ENCODE measurements around the gene BFSP1. TPM values are rescaled to one million over a fixed set of nuclear protein-coding genes. Genes with fewer than 3 reads are reported as not detected.

Gene BFSP1
- total RNA-seq, 1 donor from 2014 or later: 1.2 TPM

GRCh38 chr20:17467120-17467655 is 64.0 kb downstream of the BFSP1 start:
- no peak for DNase-seq (ENCODE audit: low spot score)

- no peak for DNase-seq (ENCODE audit: low spot score)
Measured at GRCh38 chr20:17466641-17467040, 64.5 kb downstream of the BFSP1 start.

GRCh38 chr20:17465236-17465635 is 65.9 kb downstream of the BFSP1 start:
- no peak for DNase-seq (ENCODE audit: low spot score)

DNA sequence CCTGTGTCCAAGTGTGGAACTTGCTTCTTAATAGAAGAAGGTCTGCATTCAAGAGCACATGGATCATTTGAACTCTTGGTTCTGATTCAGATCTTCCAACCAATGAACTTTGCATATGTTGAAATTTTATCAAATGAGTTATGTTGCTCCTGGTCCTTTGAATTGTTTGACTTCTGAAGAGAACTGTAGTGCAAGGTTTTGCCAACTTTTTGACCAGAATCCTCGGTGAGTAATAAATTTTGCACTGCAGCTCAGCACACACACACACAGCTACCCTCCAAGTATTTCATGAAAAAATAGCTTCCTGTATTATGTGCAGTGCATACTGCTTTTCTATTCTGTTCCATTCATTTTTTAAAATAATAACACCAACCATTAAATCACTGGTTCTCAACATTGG is 67.5 kb downstream of the BFSP1 start:
- DNase-seq (ENCODE audit: low spot score): no peak

DNA sequence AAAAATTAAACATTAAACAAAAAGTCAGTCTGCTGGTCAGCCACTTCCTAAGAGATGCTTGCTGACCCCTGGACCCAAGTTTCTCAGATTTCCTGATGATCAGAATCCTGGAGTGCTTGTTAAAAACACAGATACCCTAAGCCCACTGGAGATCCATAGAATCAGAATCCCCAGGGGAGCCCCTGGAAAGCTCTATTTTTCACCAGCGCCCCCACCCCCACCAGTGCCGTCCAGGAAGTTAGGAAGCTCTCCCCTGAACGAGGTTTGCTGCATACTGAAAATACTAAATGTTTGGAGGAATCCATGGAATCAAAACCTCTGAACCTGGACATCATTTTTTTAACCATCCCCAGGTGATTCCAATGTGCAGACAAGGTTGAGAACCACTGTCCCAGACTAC is 69.2 kb downstream of the BFSP1 start:
- DNase-seq (ENCODE audit: low spot score): no peak

DNA sequence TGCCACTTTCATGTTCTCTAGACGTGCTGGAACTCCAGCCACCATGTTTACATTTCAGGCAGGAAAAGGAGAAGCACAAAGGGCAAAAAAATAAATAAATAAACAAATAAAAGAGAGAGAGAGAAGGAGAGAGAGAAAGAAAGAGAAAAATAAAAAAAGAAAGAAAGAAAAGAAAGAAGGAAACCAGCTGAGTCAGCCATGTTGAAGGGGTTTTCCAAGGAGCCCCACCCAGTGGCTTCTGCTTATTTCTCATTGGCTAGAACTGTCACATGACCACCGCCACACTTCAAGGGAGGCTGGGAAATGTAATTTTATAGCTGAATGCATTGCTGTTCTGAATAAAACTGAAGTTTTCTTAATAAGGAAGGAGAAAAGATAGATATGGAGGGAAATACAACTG is 71.1 kb downstream of the BFSP1 start:
- DNase-seq (ENCODE audit: low spot score): no peak

DNA sequence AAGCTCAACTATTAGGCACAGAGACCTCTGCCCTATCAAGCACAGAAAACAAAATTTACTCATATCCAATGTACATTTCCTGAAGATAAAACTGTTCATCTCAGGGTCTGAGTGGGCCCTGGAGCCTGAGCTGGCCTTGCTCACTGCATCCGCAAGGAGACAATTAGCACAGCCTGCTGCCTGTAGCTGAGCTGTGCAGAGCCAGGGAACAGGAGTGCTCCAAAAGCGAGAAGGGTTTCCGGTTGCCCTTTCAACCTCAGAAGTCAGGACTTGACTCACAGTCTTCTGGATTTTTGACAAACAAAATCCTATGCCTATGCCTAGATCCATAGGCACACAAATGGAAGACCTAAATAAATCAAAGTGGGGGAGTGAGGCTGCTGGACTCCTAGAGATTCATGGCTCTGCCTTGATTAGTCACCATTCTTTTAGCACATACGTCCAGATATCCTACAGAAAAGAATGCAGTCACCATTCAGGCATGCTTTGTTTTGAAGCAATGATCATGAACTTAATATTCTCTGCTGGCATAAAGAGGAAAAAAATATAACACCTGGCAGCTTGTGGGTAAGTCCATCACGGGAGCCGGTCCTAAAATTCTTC is 73.5 kb downstream of the BFSP1 start:
- no peak for DNase-seq (ENCODE audit: low spot score)

DNA sequence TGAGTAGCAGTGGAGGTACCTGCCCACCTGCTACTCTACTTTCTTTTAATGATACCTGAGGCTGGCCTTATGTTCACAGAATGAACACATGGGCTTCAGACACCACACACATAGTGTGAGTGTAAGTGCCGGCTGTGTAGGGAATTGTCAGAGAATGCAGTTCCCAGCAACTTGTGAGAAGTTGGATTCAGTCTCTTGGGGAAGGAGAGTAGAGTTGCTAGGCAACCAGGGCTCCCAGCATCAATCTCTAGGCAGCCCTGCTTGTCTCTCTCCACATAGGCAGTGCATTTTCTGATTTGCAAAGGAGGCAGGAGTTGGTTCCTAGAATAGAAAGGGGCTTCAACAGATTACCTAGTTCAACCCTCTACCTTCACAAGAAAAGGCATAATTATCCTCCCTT is 74.1 kb downstream of the BFSP1 start:
- DNase-seq (ENCODE audit: low spot score): no peak

DNA sequence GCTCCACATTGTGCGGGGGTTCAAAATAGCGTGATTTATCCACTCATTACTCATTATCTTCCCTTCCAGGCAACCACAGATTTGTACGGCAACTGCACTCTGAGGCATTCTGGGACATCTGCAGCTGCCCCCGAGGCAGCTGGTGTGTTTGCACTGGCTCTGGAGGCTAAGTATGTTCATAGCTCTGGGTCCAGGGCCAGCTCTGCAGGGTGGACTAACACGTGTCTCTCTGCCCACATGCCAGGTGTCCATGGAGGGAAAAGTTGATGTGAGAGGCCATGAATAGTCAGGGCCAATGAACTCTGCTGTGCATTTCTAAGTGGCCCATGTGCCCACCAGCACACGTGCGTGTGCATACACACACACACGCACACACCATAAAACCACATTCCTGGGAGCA is 74.9 kb downstream of the BFSP1 start:
- DNase-seq (ENCODE audit: low spot score): no peak

GRCh38 chr20:17453592-17453991 is 77.6 kb downstream of the BFSP1 start:
- no peak for DNase-seq (ENCODE audit: low spot score)

DNA sequence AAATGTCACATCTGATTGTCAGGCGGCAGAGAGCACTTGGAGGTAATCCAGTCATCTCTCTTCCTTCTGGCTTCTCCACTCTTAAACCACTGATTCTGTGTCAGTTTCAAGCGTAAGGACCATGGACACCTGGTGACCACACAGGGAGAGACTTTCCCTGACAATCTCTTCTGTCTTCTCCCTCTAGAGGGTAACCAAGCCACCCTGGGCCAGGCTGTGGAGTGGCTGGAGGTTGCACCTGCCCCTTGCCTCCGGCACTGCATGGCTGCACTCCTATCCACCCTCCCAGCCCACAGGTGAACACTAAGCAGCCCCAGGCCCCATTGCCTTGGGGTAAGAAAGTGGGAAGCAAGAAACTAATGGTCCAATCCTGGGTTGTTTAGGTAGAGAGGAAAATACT is 78.7 kb downstream of the BFSP1 start:
- DNase-seq (ENCODE audit: low spot score): no peak

GRCh38 chr20:17449031-17449430 is 82.1 kb downstream of the BFSP1 start:
- no peak for DNase-seq (ENCODE audit: low spot score)

DNA sequence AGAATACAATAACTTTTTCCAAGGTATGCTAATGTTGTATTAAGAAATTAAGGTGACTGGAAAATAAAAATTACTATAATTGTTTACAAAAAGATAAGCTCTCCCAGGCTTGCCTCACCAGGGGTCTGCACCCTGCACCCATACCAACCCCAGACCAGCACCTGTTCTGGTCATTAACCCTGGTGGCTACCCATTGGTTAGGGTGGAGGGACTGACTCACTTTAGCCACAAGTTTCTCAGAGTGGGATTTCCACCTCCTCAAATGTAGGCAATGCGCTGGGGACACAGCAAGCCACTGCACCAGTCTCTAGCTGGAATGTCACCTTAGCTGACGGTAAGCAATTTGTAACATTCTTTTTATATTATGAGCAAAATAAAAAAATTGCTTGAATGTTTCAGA is 83.1 kb downstream of the BFSP1 start:
- no peak for DNase-seq (ENCODE audit: low spot score)

DNA sequence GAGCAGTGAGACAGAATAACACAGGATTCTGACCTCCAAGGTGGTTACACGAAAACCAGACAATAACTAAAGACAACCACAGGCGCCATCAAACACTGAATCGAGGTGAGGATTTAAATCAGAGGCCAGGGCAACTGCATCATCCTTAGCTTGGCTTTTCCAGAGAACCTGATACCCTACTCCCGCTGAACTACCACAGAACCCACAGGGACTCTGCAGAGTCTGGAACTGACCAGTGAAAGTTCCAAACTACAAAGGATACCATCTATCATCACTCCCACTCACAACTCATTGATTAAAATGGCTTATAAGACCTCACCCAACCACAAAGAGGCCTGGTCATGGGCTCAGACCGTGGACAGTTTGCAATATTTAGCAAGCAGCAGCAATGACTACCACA is 85.0 kb downstream of the BFSP1 start:
- no peak for DNase-seq (ENCODE audit: low spot score)

DNA sequence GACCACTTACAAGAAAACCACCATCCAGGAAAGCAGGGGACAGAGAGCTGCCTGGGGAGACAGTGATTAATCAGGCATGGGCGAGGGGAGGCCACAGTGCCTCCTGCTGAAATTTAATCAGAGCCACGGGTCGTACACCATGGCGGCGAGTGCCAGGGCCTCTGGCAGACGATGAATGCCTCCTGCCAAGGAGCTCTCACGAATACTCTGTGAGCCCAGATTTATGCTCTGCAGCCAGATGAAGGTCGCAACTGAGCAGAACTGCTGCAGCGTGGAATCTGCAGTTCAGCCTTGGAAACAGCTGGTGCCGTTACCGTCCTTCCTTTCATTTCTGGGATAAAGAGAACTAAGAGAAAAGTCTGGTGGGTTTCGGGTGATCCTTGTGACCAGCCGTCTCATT is 85.6 kb downstream of the BFSP1 start:
- DNase-seq (ENCODE audit: low spot score): no peak

DNA sequence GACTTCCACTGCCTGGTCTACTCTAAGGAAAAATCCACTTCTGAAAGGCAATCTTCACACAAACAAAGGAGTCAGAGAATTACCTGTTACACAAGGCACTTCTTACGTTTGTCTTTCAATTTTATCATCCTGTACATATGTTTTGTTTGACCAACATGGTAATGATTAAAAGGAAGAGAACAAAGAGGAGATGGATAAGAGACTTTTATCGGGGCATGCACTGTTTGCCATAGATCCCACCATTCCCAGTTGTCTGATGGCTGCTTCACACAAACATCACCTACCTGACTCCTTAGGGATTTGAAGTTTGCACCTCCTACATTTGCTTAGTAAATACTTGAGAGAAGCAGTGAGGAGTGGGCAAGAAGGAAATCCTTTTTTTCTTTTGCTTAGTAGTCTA is 87.1 kb downstream of the BFSP1 start:
- DNase-seq (ENCODE audit: low spot score): no peak

Other genes with a start within 250 kb of the BFSP1 start
- 738 TPM for gene DSTN, start 38.7 kb upstream of the BFSP1 start, total RNA-seq
- 355 TPM for gene RRBP1, start 150.9 kb upstream of the BFSP1 start, total RNA-seq
- not detected for gene BANF2, start 168.6 kb upstream of the BFSP1 start, total RNA-seq

Measured in mucosa of gallbladder (tissue), 1 donor.